ENCODE data around the gene SPAAR. TPM values are rescaled to one million over a fixed set of nuclear protein-coding genes. Genes with fewer than 3 reads are reported as not detected.

SPAAR gene
- total and polyA plus RNA-seq, 4 donors, result 0.65 to 2.4 (median 1.1) TPM

DNA sequence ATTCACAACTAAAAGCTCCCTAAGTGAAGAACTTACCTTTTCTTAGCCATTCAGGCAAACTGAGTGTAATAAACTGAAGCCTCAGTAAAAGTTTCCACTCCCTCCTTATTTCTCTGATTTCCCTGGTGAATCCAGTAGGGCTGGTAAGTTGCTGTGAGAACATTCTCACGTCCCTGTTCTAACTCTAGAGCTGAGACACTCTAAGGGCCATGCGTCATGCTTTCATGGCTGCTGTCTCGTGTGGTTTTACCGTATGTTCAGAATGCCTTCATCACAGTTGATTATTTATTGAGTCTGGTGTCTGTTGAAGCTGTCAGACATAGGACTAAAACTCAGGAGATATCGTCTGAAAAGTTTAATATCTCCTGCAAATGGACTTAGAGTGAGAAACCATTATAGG is 47.4 kb downstream of the SPAAR start (continued):
- TF ChIP-seq, protein P1, sequence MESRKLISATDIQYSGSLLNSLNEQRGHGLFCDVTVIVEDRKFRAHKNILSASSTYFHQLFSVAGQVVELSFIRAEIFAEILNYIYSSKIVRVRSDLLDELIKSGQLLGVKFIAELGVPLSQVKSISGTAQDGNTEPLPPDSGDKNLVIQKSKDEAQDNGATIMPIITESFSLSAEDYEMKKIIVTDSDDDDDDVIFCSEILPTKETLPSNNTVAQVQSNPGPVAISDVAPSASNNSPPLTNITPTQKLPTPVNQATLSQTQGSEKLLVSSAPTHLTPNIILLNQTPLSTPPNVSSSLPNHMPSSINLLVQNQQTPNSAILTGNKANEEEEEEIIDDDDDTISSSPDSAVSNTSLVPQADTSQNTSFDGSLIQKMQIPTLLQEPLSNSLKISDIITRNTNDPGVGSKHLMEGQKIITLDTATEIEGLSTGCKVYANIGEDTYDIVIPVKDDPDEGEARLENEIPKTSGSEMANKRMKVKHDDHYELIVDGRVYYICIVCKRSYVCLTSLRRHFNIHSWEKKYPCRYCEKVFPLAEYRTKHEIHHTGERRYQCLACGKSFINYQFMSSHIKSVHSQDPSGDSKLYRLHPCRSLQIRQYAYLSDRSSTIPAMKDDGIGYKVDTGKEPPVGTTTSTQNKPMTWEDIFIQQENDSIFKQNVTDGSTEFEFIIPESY (IDR thresholded peaks at IDR 0.05), result no peak
- TF ChIP-seq HNF4G (IDR thresholded peaks at IDR 0.05), result no peak
- no peak for TF ChIP-seq FOXA2 (IDR thresholded peaks at IDR 0.05)
- TF ChIP-seq NR2F2 (IDR thresholded peaks at IDR 0.05), result no peak
- TF ChIP-seq SP1 (IDR thresholded peaks at IDR 0.05), result no peak
- no peak for TF ChIP-seq HNF4A (conservative IDR thresholded peaks at IDR 0.05)
- no peak for TF ChIP-seq RAD21 (IDR thresholded peaks at IDR 0.05)
- TF ChIP-seq TAF1 (conservative IDR thresholded peaks at IDR 0.05), result no peak

DNA sequence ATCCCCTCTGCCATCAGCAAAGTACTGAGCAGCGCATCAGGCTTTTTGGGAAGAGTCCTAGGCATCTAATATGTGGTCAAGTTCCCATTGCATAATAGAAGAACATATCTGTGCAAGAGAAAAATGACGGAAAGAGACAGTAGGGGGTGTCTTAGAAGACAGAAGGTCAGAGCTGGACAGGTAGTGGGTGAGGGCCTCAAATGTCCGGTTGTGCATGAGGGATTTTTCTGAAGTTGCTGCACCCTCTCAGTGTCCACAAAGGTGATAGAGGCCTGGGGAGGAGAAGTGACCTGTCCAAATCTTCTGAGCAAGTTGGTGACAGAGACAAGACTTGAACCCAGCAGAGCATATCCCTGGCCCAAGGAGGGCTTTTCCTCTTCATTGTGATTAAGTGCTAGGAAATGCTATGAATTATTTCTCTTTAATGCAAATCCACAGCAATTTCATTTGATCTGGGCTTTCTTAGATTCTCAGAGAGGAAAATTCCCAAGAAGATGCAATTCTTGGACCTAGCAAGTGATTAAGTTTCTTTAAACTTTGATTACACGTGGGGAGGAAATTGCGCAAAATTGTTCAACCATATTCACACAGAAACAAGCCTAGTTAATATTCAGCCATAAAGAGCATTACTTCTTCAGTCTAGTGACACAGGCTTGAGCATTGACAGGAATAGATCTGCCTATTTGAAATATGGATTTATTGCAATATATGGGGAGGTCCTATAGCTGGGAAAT is 49.0 kb downstream of the SPAAR start, which contains the start of gene OR2S2:
OR2S2 (minus strand) TSS at position 51 of the 734 bp plus-strand sequence. CDS start 56 bp downstream, outside the sequence.
- Histone ChIP-seq H3K27ac (ENCODE audit: low read depth in 1 of 2, low read length in 2 of 2) (no peak within 1 kb of the TSS), H3K9ac (ENCODE audit: low read depth in 1 of 2, low read length in 2 of 2) (no peak within 1 kb of the TSS), H3K36me3 (ENCODE audit: control insufficient read depth in 4 of 4, insufficient read depth in 3 of 4, low read depth in 1 of 4, low read length in 3 of 4) (no peaks in the 10 kb centered on the region), H3K4me3 (ENCODE audit: low read depth in 1 of 3, low read length in 3 of 3) (no peak within 1 kb of the TSS), H3K9me3 (ENCODE audit: control insufficient read depth in 4 of 4, low read length in 3 of 4) (no peaks in the 10 kb centered on the region), H3K4me1 (ENCODE audit: control insufficient read depth in 4 of 4, insufficient read depth in 4 of 4, low read length in 3 of 4) (no peaks in the 10 kb centered on the region), H3K27me3 (ENCODE audit: control insufficient read depth in 4 of 4, insufficient read depth in 4 of 4, low read length in 3 of 4) (no peaks in the 10 kb centered on the region)
- 72% methylated on average over 5 of the region's 5 CpGs for WGBS
- TF ChIP-seq, protein P2, sequence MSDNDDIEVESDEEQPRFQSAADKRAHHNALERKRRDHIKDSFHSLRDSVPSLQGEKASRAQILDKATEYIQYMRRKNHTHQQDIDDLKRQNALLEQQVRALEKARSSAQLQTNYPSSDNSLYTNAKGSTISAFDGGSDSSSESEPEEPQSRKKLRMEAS (IDR thresholded peaks at IDR 0.05), result no peak
- TF ChIP-seq JUND (IDR thresholded peaks at IDR 0.05) (no peak), HNF4G (IDR thresholded peaks at IDR 0.05) (no peak), FOXA1 (IDR thresholded peaks at IDR 0.05) (no peak)
- TF ChIP-seq, protein P3, sequence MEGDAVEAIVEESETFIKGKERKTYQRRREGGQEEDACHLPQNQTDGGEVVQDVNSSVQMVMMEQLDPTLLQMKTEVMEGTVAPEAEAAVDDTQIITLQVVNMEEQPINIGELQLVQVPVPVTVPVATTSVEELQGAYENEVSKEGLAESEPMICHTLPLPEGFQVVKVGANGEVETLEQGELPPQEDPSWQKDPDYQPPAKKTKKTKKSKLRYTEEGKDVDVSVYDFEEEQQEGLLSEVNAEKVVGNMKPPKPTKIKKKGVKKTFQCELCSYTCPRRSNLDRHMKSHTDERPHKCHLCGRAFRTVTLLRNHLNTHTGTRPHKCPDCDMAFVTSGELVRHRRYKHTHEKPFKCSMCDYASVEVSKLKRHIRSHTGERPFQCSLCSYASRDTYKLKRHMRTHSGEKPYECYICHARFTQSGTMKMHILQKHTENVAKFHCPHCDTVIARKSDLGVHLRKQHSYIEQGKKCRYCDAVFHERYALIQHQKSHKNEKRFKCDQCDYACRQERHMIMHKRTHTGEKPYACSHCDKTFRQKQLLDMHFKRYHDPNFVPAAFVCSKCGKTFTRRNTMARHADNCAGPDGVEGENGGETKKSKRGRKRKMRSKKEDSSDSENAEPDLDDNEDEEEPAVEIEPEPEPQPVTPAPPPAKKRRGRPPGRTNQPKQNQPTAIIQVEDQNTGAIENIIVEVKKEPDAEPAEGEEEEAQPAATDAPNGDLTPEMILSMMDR (IDR thresholded peaks at IDR 0.05; ENCODE audit: low read depth, low read length, missing input control), result no peak
- DNase-seq (ENCODE audit: low spot score), result no peak

DNA sequence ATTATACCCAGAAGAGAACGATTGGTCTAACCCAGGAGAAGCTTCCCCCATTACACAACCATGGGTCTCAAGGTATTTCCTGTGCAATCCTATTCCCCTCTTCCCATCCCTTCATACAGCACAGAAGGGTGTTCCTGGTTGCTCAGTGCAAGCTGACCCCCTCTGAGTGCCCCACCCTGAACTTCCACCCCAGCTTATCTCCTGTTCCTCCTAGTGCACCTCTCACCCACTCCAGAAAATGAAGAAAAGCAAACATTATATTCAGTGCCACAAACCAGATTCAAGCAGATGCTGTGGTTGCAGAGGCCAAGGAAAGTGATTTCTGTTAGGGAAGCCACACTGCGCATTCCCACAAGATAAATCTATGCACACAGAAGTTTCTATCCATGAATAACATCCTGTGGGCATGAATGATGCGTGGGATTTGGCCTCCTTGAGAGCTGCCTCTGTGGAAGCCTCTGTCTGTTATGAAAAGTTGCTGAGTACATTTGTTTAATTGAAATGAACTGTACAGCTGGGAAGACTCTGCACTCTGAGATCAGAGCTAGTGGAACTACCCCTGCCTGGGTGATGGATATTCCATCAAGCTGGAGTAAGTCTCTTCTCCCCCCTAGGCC is 50.9 kb downstream of the SPAAR start:
- DNase-seq (ENCODE audit: low spot score), result no peak
- H3K4me3 ChIP-seq (ENCODE audit: low read depth in 1 of 3, low read length in 3 of 3), result no peak overlapping the region
- peaks cover 0 to 3% (median 0%) of the 10 kb centered on the region in 4 donors for H3K27me3 ChIP-seq (ENCODE audit: control insufficient read depth in 4 of 4, insufficient read depth in 4 of 4, low read length in 3 of 4)
- H3K27ac ChIP-seq (ENCODE audit: low read depth in 1 of 2, low read length in 2 of 2), result no peak overlapping the region
- no peaks in the 10 kb centered on the region for H3K4me1 ChIP-seq (ENCODE audit: control insufficient read depth in 4 of 4, insufficient read depth in 4 of 4, low read length in 3 of 4)
- WGBS, result 58% methylated on average over 3 of the region's 3 CpGs
- H3K9ac ChIP-seq (ENCODE audit: low read depth in 1 of 2, low read length in 2 of 2), result no peak overlapping the region
- no peaks in the 10 kb centered on the region for H3K9me3 ChIP-seq (ENCODE audit: control insufficient read depth in 4 of 4, low read length in 3 of 4)
- H3K36me3 ChIP-seq (ENCODE audit: control insufficient read depth in 4 of 4, insufficient read depth in 3 of 4, low read depth in 1 of 4, low read length in 3 of 4), result no peaks in the 10 kb centered on the region
- TF ChIP-seq HNF4A (conservative IDR thresholded peaks at IDR 0.05) (no peak), NR2F2 (IDR thresholded peaks at IDR 0.05) (no peak), JUND (IDR thresholded peaks at IDR 0.05) (no peak)
- TF ChIP-seq, protein P4, sequence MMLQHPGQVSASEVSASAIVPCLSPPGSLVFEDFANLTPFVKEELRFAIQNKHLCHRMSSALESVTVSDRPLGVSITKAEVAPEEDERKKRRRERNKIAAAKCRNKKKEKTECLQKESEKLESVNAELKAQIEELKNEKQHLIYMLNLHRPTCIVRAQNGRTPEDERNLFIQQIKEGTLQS (IDR thresholded peaks at IDR 0.05), result no peak

Other genes starting within 250 kb of the SPAAR start
- gene ARHGEF39, start 244.3 kb upstream of the SPAAR start, total RNA-seq, result 1 to 10 TPM in 1 of 2 donors, under 1 TPM in 1; under 0.01 to 7.4 TPM
- gene ARHGEF39, start 244.3 kb upstream of the SPAAR start, polyA plus RNA-seq, result under 1 TPM; 0.74 TPM
- gene CA9, start 235.6 kb upstream of the SPAAR start, total RNA-seq, result under 1 TPM; 0.47 to 0.67 TPM
- gene CA9, start 235.6 kb upstream of the SPAAR start, polyA plus RNA-seq, result 1 to 10 TPM in 1 of 2 donors, under 1 TPM in 1; 0.93 to 2.2 TPM
- 10 to 100 TPM in 1 of 2 donors, 1 to 10 TPM in 1; 4.3 to 23.7 TPM for gene TPM2, start 219.6 kb upstream of the SPAAR start, total RNA-seq
- gene TPM2, start 219.6 kb upstream of the SPAAR start, polyA plus RNA-seq, result 10 to 100 TPM in 1 of 2 donors, 1 to 10 TPM in 1; 4.2 to 31.4 TPM
- gene TLN1, start 177.3 kb upstream of the SPAAR start, total RNA-seq, result 100 to 1,000 TPM; 149 to 184 TPM
- 100 to 1,000 TPM in 1 of 2 donors, 10 to 100 TPM in 1; 24.5 to 102 TPM for gene TLN1, start 177.3 kb upstream of the SPAAR start, polyA plus RNA-seq
- 10 to 100 TPM in 1 of 2 donors, 1 to 10 TPM in 1; 9.2 to 21.3 TPM for gene CREB3, start 176.8 kb upstream of the SPAAR start, total RNA-seq
- 10 to 100 TPM; 14.9 to 21.4 TPM for gene CREB3, start 176.8 kb upstream of the SPAAR start, polyA plus RNA-seq
- gene GBA2, start 160.3 kb upstream of the SPAAR start, total RNA-seq, result 10 to 100 TPM; 24.1 to 65.3 TPM
- 10 to 100 TPM; 24.5 to 27.1 TPM for gene GBA2, start 160.3 kb upstream of the SPAAR start, polyA plus RNA-seq
- gene RGP1, start 160.2 kb upstream of the SPAAR start, total RNA-seq, result 10 to 100 TPM in 1 of 2 donors, 1 to 10 TPM in 1; 5.1 to 10.7 TPM
- gene RGP1, start 160.2 kb upstream of the SPAAR start, polyA plus RNA-seq, result 1 to 10 TPM; 2.6 to 6.6 TPM
- gene MSMP, start 155.2 kb upstream of the SPAAR start, total RNA-seq, result not detected
- gene MSMP, start 155.2 kb upstream of the SPAAR start, polyA plus RNA-seq, result not detected
- 10 to 100 TPM in 1 of 2 donors, 1 to 10 TPM in 1; 9.4 to 17.1 TPM for gene NPR2, start 117.9 kb upstream of the SPAAR start, total RNA-seq
- gene NPR2, start 117.9 kb upstream of the SPAAR start, polyA plus RNA-seq, result 10 to 100 TPM in 1 of 2 donors, 1 to 10 TPM in 1; 8.6 to 13.0 TPM
- gene SPAG8, start 97.2 kb upstream of the SPAAR start, total RNA-seq, result under 1 TPM; 0.25 to 0.56 TPM
- under 1 TPM; 0.14 TPM for gene SPAG8, start 97.2 kb upstream of the SPAAR start, polyA plus RNA-seq
- 10 to 100 TPM; 34.3 to 35.0 TPM for gene HINT2, start 94.4 kb upstream of the SPAAR start, total RNA-seq
- 100 to 1,000 TPM; 117 to 176 TPM for gene HINT2, start 94.4 kb upstream of the SPAAR start, polyA plus RNA-seq
- not detected for gene FAM221B, start 80.8 kb upstream of the SPAAR start, total RNA-seq
- gene FAM221B, start 80.8 kb upstream of the SPAAR start, polyA plus RNA-seq, result under 1 TPM in 1 of 2 donors, not detected in 1; 0.35 TPM
- 1 to 10 TPM; 3.1 to 5.4 TPM for gene TMEM8B, start 80.3 kb upstream of the SPAAR start, total RNA-seq
- 1 to 10 TPM; 1.1 to 2.3 TPM for gene TMEM8B, start 80.3 kb upstream of the SPAAR start, polyA plus RNA-seq
- not detected for gene OR13J1, start 39.1 kb upstream of the SPAAR start, total RNA-seq
- not detected for gene OR13J1, start 39.1 kb upstream of the SPAAR start, polyA plus RNA-seq
- gene HRCT1, start 3.3 kb upstream of the SPAAR start, total RNA-seq, result under 1 TPM; 0.08 to 0.09 TPM
- 1 to 10 TPM in 1 of 2 donors, under 1 TPM in 1; 0.44 to 2.9 TPM for gene HRCT1, start 3.3 kb upstream of the SPAAR start, polyA plus RNA-seq
- gene OR2S2, start 48.7 kb downstream of the SPAAR start, total RNA-seq, result not detected
- not detected for gene OR2S2, start 48.7 kb downstream of the SPAAR start, polyA plus RNA-seq
- gene RECK, start 127.4 kb downstream of the SPAAR start, total RNA-seq, result 1 to 10 TPM; 2.1 to 3.5 TPM
- 1 to 10 TPM; 2.1 to 2.5 TPM for gene RECK, start 127.4 kb downstream of the SPAAR start, polyA plus RNA-seq
- 10 to 100 TPM in 1 of 2 donors, 1 to 10 TPM in 1; 2.8 to 17.6 TPM for gene GLIPR2, start 227.2 kb downstream of the SPAAR start, total RNA-seq
- gene GLIPR2, start 227.2 kb downstream of the SPAAR start, polyA plus RNA-seq, result 1 to 10 TPM; 1.7 to 3.0 TPM

Measured in liver (tissue), 9 donors.